ENCODE measurements around the gene AGMAT. TPM values are rescaled to one million over a fixed set of nuclear protein-coding genes. Genes with fewer than 3 reads are reported as not detected.

AGMAT gene
- total and polyA plus RNA-seq, 8 donors, result 0.28 to 1.0 (median 0.50) TPM

GRCh38 chr1:15583016-15583706 lies 1.7 kb downstream of the AGMAT start:
- Histone ChIP-seq H3K4me3 (no peak overlapping the region), H3K4me1 (peaks cover 0 to 3% (median 0%) of the 10 kb centered on the region in 3 donors), H3K27ac (no peak overlapping the region), H3K27me3 (no peaks in the 10 kb centered on the region), H3K9me3 (no peaks in the 10 kb centered on the region), H3K36me3 (no peaks in the 10 kb centered on the region)
- DNase-seq, result no peak
- FAIRE-seq, result no peak
- peak in 2 of 4 donors; percentile 21 to 38 for ATAC-seq
- no peak for TF ChIP-seq CTCF (IDR thresholded peaks at IDR 0.05)
- 74 to 78% methylated on average over 18 of the region's 18 CpGs for WGBS, 2 donors
- intact Hi-C loops (cut with DNase I), result no loop called here

- FAIRE-seq (no peak), DNase-seq (no peak), ATAC-seq (no peak)
- no peak overlapping the region for H3K4me3 ChIP-seq
- no peaks in the 10 kb centered on the region for H3K27me3 ChIP-seq
- intact Hi-C loops (cut with DNase I), result no loop called here
- H3K36me3 ChIP-seq, result no peaks in the 10 kb centered on the region
- H3K4me1 ChIP-seq, result no peaks in the 10 kb centered on the region
- no peak for TF ChIP-seq CTCF (IDR thresholded peaks at IDR 0.05)
- no peaks in the 10 kb centered on the region for H3K9me3 ChIP-seq
- H3K27ac ChIP-seq, result no peak overlapping the region
These were observed 5.2 kb downstream of the AGMAT start for GRCh38 chr1:15579683-15580047.

- WGBS, 2 donors, result 82 to 87% methylated on average over 16 of the region's 16 CpGs
- ATAC-seq, result no peak
- no peak overlapping the region for H3K27ac ChIP-seq
These were observed 5.7 kb downstream of the AGMAT start for GRCh38 chr1:15578921-15579682.

GRCh38 chr1:15577691-15578090 lies 7.2 kb downstream of the AGMAT start:
- no peaks in the 10 kb centered on the region for H3K36me3 ChIP-seq
- no peaks in the 10 kb centered on the region for H3K9me3 ChIP-seq
- WGBS, 2 donors, result 77 to 85% methylated on average over 4 of the region's 4 CpGs
- DNase-seq (no peak), FAIRE-seq (no peak), ATAC-seq (no peak)
- intact Hi-C loops (cut with DNase I), result no loop called here
- H3K27me3 ChIP-seq, result no peaks in the 10 kb centered on the region
- TF ChIP-seq CTCF (IDR thresholded peaks at IDR 0.05), result no peak
- no peak overlapping the region for H3K27ac ChIP-seq
- H3K4me1 ChIP-seq, result no peaks in the 10 kb centered on the region
- no peak overlapping the region for H3K4me3 ChIP-seq

More at GRCh38 chr1:15578921-15579682, 5.7 kb downstream of the AGMAT start:
- Histone ChIP-seq H3K9me3 (no peaks in the 10 kb centered on the region), H3K27me3 (no peaks in the 10 kb centered on the region), H3K36me3 (no peaks in the 10 kb centered on the region), H3K4me1 (no peaks in the 10 kb centered on the region), H3K4me3 (no peak overlapping the region)
- TF ChIP-seq CTCF (IDR thresholded peaks at IDR 0.05), result no peak
- FAIRE-seq, result no peak
- intact Hi-C loops (cut with DNase I), result no loop called here
- DNase-seq, result peak in 1 of 6 donors; percentile 57
